ENCODE data around the gene ARHGEF6. TPM values are rescaled to one million over a fixed set of nuclear protein-coding genes. Genes with fewer than 3 reads are reported as not detected.

Gene ARHGEF6
- polyA plus RNA-seq, 1 experiment, result 3.0 TPM

DNA sequence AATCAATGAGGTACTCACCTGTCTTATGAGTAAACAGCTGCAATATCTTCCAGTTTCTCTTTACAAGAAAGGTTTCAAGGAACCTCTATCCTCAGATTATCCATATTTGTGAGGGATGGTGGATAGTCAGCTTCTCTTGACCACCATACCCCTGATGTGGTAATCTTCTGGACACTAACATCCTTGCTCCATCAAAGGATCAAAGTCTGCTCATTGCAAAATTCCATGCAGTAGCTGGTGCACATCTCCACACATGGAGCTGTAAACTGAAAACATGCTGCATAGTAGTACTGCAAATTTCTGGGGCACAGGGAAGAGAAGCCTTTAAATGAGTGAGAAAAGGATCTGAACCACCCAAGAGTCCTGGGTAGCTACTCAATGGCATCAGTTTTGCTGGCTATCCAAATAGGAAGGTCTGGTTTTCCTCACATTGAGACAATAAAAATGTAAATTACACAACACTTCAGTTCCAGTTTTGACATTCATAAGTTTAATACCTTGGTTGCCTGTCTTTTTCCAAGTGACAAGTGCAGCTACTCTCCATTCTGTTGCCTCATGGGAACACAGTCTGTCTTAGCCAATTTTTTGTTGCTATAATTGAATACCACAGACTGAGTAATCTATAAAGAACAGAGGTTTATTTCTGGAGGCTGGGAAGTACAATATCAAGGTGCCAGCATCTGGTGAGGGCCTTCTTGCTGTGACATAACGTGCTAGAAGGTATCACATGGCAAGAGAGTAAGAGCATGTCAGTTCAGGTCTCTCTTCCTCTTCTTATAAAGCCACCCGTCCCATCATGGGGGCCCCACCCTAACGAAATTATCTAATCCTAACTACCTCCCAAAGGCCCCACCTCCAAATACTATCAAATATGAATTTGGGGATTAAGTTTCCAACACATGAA, 34.4 kb upstream of the ARHGEF6 start:
- DNase-seq (ENCODE audit: low read depth), result no peak
- Histone ChIP-seq H3K4me3 (ENCODE audit: low read depth, low read length) (no peak overlapping the region), H3K36me3 (ENCODE audit: control insufficient read depth, insufficient read depth, low read length) (no peaks in the 10 kb centered on the region), H3K27me3 (ENCODE audit: control insufficient read depth, insufficient read depth, low read length) (no peaks in the 10 kb centered on the region)
- ChIA-PET CTCF (no interaction called here), POLR2A (no interaction called here)
- TF ChIP-seq, protein P1, sequence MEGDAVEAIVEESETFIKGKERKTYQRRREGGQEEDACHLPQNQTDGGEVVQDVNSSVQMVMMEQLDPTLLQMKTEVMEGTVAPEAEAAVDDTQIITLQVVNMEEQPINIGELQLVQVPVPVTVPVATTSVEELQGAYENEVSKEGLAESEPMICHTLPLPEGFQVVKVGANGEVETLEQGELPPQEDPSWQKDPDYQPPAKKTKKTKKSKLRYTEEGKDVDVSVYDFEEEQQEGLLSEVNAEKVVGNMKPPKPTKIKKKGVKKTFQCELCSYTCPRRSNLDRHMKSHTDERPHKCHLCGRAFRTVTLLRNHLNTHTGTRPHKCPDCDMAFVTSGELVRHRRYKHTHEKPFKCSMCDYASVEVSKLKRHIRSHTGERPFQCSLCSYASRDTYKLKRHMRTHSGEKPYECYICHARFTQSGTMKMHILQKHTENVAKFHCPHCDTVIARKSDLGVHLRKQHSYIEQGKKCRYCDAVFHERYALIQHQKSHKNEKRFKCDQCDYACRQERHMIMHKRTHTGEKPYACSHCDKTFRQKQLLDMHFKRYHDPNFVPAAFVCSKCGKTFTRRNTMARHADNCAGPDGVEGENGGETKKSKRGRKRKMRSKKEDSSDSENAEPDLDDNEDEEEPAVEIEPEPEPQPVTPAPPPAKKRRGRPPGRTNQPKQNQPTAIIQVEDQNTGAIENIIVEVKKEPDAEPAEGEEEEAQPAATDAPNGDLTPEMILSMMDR (IDR thresholded peaks at IDR 0.05; ENCODE audit: insufficient read depth, low read depth, low read length), result no peak

DNA sequence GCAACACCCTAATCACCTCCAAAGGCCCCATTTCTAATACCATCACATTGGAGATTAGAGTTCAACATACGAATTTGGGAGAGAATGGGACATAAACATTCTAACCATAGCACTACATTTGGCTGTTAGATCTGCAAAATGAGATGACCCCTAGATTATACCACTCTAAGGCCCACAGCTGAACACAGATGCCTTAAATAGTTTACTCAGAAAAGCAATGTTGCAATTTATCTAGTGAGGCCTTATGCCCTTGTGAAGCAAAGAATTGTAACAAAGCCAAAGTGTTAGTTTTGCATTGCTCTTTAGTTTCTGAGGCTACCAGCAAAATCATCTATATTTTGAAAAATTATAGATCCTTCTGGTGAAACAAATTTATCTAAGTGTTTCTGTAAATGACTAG, 31.6 kb upstream of the ARHGEF6 start:
- CTCF ChIA-PET, result no interaction called here
- no peak overlapping the region for H3K4me3 ChIP-seq (ENCODE audit: low read depth, low read length)
- POLR2A ChIA-PET, result no interaction called here
- no peaks in the 10 kb centered on the region for H3K36me3 ChIP-seq (ENCODE audit: control insufficient read depth, insufficient read depth, low read length)
- H3K27me3 ChIP-seq (ENCODE audit: control insufficient read depth, insufficient read depth, low read length), result no peaks in the 10 kb centered on the region
- TF ChIP-seq, protein P1 (IDR thresholded peaks at IDR 0.05; ENCODE audit: insufficient read depth, low read depth, low read length), result no peak
- DNase-seq (ENCODE audit: low read depth), result no peak

- DNase-seq (ENCODE audit: low read depth), result no peak
- H3K4me3 ChIP-seq (ENCODE audit: low read depth, low read length), result no peak overlapping the region
- H3K36me3 ChIP-seq (ENCODE audit: control insufficient read depth, insufficient read depth, low read length), result no peaks in the 10 kb centered on the region
- H3K27me3 ChIP-seq (ENCODE audit: control insufficient read depth, insufficient read depth, low read length), result no peaks in the 10 kb centered on the region
- ChIA-PET CTCF (interaction anchor here (0.6 kb wide), 1 partner anchor 14 kb away, joined by 3 read pairs; no protein-coding TSS in a partner anchor), POLR2A (no interaction called here)
- TF ChIP-seq, protein P1 (IDR thresholded peaks at IDR 0.05; ENCODE audit: insufficient read depth, low read depth, low read length), result no peak
Measured at GRCh38 chrX:136810493-136810892, 29.8 kb upstream of the ARHGEF6 start.

DNA sequence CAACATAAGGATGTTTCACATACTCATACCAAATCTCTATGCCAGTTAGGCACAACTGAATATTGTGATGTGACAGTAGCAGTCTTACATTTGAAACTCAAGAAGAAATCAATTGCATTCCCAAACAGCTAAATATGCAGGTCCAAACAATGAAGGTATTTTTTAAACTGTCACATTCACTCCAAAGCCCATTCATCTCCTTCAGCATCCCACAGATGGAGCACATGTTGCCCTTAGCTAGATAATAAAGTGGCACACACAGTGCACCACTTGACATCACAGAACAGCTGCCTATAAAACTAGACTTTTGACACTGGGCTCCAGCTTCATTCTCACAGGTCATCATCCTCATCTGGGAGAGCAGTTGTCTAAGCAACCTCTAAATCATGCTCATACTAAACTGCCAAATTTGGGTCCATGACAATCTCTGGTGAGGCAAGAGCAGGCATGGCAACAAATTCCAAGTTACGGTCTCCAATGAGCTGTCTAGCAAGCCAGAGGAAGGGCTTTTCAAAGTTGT, 26.2 kb upstream of the ARHGEF6 start:
- Histone ChIP-seq H3K36me3 (ENCODE audit: control insufficient read depth, insufficient read depth, low read length) (no peaks in the 10 kb centered on the region), H3K27me3 (ENCODE audit: control insufficient read depth, insufficient read depth, low read length) (no peaks in the 10 kb centered on the region), H3K4me3 (ENCODE audit: low read depth, low read length) (no peak overlapping the region)
- TF ChIP-seq, protein P1 (IDR thresholded peaks at IDR 0.05; ENCODE audit: insufficient read depth, low read depth, low read length), result no peak
- POLR2A ChIA-PET, result no interaction called here
- CTCF ChIA-PET, result no interaction called here
- DNase-seq (ENCODE audit: low read depth), result no peak

DNA sequence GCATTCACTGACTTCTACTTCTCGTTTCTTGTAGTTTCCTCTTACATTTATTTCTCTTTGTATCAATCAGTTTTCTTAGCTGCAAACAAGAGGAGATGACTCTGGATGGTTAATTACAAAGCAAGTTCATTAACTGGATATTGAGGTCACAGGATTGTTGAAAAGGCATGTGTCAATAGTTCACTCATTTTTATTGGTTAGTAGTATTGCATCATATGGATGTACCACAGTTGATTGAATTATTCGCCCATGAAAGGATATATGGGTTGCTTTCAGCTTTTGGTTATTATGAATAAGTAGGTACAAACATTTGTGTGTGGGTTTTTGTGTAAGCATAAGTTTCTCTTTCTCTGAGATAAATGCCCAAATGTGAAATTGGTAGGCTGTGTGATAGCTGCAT, 21.8 kb upstream of the ARHGEF6 start:
- Histone ChIP-seq H3K4me3 (ENCODE audit: low read depth, low read length) (no peak overlapping the region), H3K36me3 (ENCODE audit: control insufficient read depth, insufficient read depth, low read length) (no peaks in the 10 kb centered on the region), H3K27me3 (ENCODE audit: control insufficient read depth, insufficient read depth, low read length) (no peaks in the 10 kb centered on the region)
- TF ChIP-seq, protein P1 (IDR thresholded peaks at IDR 0.05; ENCODE audit: insufficient read depth, low read depth, low read length), result no peak
- ChIA-PET POLR2A (no interaction called here), CTCF (no interaction called here)
- no peak for DNase-seq (ENCODE audit: low read depth)

Measured in BJ (cell line).